Peyer's patch (tissue), 4 donors: ENCODE results near the gene TTLL5. TPM values are rescaled to one million over a fixed set of nuclear protein-coding genes. Genes with fewer than 3 reads are reported as not detected.

Experiments used
- DNase-seq, 3 donors: peaks; one replicate each; pipeline ENCODE4 v3.0.0-alpha.2; 2017 to 2019
- H3K27ac ChIP-seq, 4 donors: fragments of 200-600 bp; sonication (generic); one replicate each; pipeline ENCODE4 v1.5.1; 2016 to 2019
- H3K27me3 ChIP-seq, 2 donors: fragments of 200-600 bp; sonication (generic); one replicate each; pipeline ENCODE4 v1.5.1; 2019
- H3K36me3 ChIP-seq, 3 donors: fragments of 200-600 bp; sonication (generic); one replicate each; pipeline ENCODE4 v1.5.1; 2016 to 2019
- H3K4me1 ChIP-seq, 4 donors: fragments of 200-600 bp; sonication (generic); one replicate each; pipeline ENCODE4 v1.5.1; 2016 to 2019
- H3K4me3 ChIP-seq, 4 donors: fragments of 200-600 bp; sonication (generic); 1 replicate in 3 of 4; 2 replicates in 1 of 4; pipeline ENCODE4 v1.5.1; 2016 to 2019; ENCODE audit warnings: mild to moderate bottlenecking in 1 of 4
- H3K9me3 ChIP-seq, 4 donors: fragments of 200-600 bp; sonication (generic); one replicate each; pipeline ENCODE4 v1.5.1; 2016 to 2019; ENCODE audit warnings: mild to moderate bottlenecking in 1 of 4
- CTCF ChIP-seq, 6 experiments: fragments of 450-650 bp in 4 of 6; fragments of 200-600 bp in 2 of 6; sonication (generic) in 1 of 6; IDR thresholded peaks; one replicate each; pipeline ENCODE4 v1.5.1; 2017 to 2019; ENCODE audit warnings: antibody characterized with exemption in 6 of 6, mild to moderate bottlenecking in 3 of 6, moderate library complexity in 1 of 6
- POLR2A ChIP-seq, 2 donors: fragments of 450-650 bp; IDR thresholded peaks; one replicate each; pipeline ENCODE4 v1.5.1; 2017; ENCODE audit warnings: antibody characterized with exemption in 2 of 2, mild to moderate bottlenecking in 2 of 2, moderate library complexity in 2 of 2
- total RNA-seq, 4 donors: library from RNA; depleted of rRNA; stranded (reverse); fragments of >200 nt; gene quantifications; one replicate each; pipeline ENCODE4 v1.1.0, GENCODE V29; 2016

The TTLL5 gene
- total RNA-seq, 4 donors from 2014 or later = 33.6 to 82.5 (median 46.4) TPM

- Histone ChIP-seq H3K27me3 (no peaks in the 10 kb centered on the region), H3K4me1 (no peaks in the 10 kb centered on the region), H3K36me3 (peaks cover 0 to 4% (median 0%) of the 10 kb centered on the region in 3 donors), H3K4me3 (no peak overlapping the region), H3K9me3 (no peaks in the 10 kb centered on the region), H3K27ac (no peak overlapping the region)
- no peak for DNase-seq
- TF ChIP-seq CTCF (IDR thresholded peaks at IDR 0.05) (no peak), POLR2A (IDR thresholded peaks at IDR 0.05) (no peak)
Observed at GRCh38 chr14:75970989-75971388, 309.9 kb downstream of the TTLL5 start.

DNA sequence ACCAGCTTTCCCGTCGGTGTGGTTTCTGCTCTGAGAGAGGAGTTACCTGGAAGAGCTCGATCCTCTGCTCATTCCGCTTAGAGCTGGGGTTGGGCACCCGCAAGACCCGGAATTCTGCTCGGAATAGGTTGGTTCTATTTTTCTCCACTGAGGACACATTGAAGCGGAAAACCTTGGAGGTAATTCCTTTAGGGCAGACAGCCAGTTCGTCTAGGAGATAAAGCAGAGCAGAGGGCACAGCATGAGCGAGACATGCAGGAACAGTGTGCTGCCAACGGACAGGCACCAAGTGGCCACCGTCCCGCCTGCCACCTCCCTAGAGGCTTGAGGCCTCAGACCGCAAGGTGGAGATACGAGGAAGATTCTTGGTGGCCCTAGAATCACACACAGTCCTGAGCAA, 310.5 kb downstream of the TTLL5 start:
- no peak for TF ChIP-seq POLR2A (IDR thresholded peaks at IDR 0.05)
- no peak for TF ChIP-seq CTCF (IDR thresholded peaks at IDR 0.05)
- peaks cover 0 to 4% (median 0%) of the 10 kb centered on the region in 3 donors for H3K36me3 ChIP-seq
- no peak for DNase-seq
- H3K9me3 ChIP-seq = no peaks in the 10 kb centered on the region
- H3K27ac ChIP-seq = no peak overlapping the region
- no peaks in the 10 kb centered on the region for H3K4me1 ChIP-seq
- no peak overlapping the region for H3K4me3 ChIP-seq
- H3K27me3 ChIP-seq = no peaks in the 10 kb centered on the region

DNA sequence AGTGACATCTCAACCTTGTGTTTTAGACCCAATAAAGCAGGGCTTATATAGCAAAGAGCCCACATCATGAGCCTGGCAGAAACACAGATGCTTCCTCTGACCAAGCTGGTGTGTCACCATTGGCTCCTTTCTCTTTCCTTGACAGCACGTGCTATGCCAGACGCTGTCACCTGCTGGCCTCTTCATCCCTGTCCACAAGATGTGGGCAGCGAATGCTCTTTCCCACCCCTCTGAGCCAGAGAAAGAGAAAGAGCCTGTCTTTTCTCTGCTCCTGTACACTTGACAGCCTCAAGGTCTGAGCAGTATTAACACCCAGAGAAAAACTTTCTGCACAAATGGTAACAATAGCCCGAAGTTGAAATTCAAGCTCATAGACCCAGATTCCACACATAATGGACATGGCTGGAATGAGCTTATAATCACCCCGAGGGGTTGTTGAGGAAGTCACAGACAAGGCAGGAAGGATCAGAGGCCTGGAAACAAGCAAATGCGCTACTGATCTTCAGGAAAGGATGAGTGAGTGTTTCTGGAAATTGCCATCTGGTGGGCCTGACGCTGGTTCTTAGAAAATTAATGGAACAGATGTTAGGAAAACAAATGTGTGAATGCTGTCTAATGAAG, 311.9 kb downstream of the TTLL5 start:
- Histone ChIP-seq H3K9me3 (no peaks in the 10 kb centered on the region), H3K27ac (no peak overlapping the region), H3K4me1 (peaks cover 0 to 3% (median under 1%) of the 10 kb centered on the region in 4 donors), H3K4me3 (no peak overlapping the region), H3K27me3 (no peaks in the 10 kb centered on the region), H3K36me3 (peaks cover 0 to 4% (median 0%) of the 10 kb centered on the region in 3 donors)
- DNase-seq = no peak
- TF ChIP-seq POLR2A (IDR thresholded peaks at IDR 0.05) (no peak), CTCF (IDR thresholded peaks at IDR 0.05) (no peak)

DNA sequence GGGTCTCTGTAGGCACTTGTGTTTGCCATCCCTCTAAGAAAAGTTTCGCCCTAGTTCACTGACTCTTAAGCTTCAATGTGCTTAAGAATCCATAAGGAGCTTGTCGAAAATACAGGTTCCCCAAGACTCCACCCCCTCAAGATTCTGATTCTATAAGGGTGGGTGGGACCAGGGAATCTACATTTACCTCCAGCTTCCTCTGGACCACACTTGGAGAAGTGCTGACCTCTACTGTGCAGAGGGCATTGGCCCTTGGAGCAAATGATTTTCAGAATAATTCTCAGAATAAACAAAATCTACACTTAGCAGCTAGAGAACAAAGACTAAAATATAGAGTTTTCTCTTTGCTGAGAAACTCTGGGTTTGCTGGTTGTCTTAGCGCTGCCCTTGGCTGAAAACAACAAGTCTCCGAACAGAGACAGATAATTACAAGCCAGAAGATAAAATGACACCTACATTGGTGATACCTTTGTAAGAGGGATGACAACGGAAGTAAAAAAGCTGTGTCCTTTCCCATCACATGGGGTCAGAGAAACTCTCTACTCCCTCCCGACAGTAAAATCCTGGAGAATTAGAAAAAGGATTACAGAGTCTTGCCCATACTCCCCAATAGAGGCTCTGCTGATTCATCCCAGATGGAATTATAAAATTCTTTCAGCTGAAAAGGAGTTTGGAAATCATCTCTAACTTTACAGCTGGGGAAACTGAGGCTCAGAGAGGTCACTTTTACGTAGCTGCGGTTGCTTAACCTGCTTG, 316.0 kb downstream of the TTLL5 start:
- H3K27ac ChIP-seq = no peak overlapping the region
- TF ChIP-seq POLR2A (IDR thresholded peaks at IDR 0.05) (no peak), CTCF (IDR thresholded peaks at IDR 0.05) (no peak)
- H3K4me1 ChIP-seq = peaks cover 0 to 33% (median 10%) of the 10 kb centered on the region in 4 donors

DNA sequence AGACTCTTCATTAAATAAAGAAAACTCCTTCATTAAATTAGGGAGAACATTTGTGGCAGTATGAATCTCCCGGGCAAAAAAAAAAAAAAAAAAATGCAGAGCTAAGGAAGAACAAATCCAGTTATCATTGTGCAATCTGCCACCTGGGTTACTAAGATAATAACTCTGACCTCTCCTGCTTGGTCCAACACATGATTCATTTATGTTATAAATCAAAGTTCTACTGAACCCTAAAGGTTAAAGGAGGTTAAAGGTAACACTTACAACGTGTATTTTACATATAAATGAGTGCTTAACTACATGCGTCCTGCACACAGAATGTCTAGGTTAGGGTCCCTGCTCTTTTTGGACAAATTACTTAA, 316.5 kb downstream of the TTLL5 start:
- no peak for DNase-seq
- H3K27me3 ChIP-seq = no peaks in the 10 kb centered on the region
- peaks cover 0 to 33% (median 10%) of the 10 kb centered on the region in 4 donors for H3K4me1 ChIP-seq
- H3K9me3 ChIP-seq = no peaks in the 10 kb centered on the region
- no peak for TF ChIP-seq CTCF (IDR thresholded peaks at IDR 0.05)
- TF ChIP-seq POLR2A (IDR thresholded peaks at IDR 0.05) = no peak
- H3K27ac ChIP-seq = peak overlapping the region in 1 of 4 donors; percentile 3
- no peak overlapping the region for H3K4me3 ChIP-seq
- H3K36me3 ChIP-seq = no peaks in the 10 kb centered on the region

More for the DNA sequence above, 316.0 kb downstream of the TTLL5 start:
- no peaks in the 10 kb centered on the region for H3K36me3 ChIP-seq
- H3K9me3 ChIP-seq = no peaks in the 10 kb centered on the region
- H3K4me3 ChIP-seq = no peak overlapping the region
- DNase-seq = no peak
- no peaks in the 10 kb centered on the region for H3K27me3 ChIP-seq
